HG03196 (cell line): ENCODE measurements around the gene EHBP1L1.

Experiments used
- ATAC-seq: cut with Tn5 transposase; IDR thresholded peaks from one replicate; pipeline ENCODE4 v1.9.1; 2021; ENCODE audit not compliant: unreplicated experiment

EHBP1L1 gene

DNA sequence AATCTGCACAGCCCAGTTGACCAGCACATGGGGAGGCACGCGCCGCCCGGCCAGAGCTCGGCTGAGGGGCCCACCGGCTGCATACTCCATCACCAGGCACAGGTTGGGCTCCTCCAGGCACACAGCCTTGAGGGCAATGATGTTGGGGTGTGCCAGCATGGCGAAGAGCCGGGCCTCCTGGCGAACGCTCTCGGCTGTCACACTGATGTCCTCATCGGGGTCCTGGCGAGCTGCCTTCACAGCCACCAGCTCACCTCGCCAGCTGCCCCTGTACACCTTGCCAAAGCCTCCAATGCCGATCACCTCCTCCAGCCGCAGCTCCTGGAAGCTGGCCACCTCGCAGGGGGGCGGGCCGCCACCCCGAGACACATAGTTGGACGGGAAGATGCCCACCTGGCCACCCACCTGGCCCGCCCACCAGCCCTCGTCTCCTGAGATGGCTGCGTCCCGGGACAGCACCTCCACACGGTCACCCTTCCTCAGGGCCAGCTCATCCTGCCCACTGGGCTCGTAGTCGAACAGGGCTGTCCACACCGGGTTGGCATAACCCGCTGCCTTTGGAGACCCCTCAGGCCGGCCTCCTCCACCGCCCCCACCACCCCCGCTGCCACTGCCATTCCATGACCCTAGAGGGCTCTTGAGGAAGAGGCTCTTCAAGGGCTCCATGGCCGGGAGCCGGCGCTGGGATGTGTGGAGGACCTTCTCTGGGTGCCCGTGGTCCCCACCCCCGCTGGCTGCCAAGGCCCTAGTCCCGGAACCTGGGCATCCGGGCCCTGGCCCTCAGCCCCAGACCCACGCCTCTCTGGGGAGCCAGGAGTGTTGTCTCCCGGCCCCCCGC, 37.5 kb downstream of the EHBP1L1 start:
- ATAC-seq = no peak

DNA sequence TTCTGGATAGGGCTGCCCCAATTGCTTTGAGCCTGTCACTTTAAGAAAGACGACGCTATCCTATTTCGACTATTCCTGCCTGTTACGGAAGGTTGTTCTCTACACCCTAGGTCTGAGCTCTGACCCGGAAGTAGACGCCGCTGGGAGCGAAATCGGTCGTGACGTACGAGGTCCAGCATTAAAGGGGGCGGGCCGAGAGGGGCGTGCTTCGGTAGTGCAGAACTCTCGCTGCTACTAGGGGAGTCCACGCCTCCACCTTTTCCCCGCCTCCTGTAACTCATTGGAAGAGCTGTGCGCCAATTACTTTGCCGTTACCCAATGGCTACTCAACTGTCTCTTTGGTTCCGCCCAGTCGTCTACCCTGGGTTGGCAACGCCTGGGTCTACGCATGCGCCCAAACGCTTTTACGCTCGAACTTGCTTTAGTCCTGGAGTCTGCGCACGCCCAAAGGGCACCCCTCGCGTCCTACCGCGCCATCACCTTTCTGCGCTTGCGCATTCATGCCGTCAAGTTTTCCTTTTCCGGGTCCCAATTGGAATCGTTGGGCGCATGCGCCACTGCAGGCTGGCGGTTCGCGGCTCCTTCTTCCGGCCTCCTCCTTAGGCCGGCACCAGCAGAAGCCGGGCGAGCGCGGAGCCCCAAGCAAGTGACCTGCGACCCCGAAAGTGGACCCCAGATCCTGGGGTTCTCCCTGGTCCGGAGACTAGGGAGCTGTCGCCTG, 39.5 kb downstream of the EHBP1L1 start, which contains the start of gene PCNX3:
TSS of gene PCNX3 (plus strand) at position 548 of the 721 bp plus-strand sequence. CDS start 536 bp downstream, outside the sequence.
- peak; percentile 75 for ATAC-seq

DNA sequence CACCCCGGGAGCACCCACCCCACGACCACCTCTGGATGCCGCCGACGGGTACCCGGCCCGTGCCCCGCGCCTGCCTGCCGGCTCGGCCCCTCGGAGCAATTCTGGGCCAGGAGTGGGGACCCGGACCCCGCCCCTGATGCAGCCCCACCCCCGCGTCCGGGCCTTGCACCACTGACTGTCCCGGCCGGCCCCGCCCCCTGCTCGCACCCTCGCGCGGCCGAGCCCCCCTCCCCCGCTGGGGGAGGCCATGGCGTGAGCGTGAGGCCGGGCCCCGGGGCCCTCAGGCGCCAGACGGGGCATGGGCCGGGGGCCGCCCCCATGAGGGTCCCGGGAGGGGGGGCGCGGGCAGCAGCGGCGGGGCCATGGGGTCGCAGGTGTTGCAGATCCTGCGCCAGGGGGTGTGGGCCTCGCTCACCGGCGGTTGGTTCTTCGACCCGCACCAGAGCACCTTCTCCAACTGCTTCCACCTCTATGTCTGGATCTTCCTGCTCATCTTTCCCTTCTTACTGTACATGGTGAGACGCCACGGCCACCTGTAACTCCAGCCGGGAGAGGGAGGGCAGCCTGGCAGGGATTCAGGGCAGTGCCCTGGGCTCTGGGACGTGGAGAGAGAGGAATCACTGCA, 40.2 kb downstream of the EHBP1L1 start:
- peak; percentile 3 for ATAC-seq

DNA sequence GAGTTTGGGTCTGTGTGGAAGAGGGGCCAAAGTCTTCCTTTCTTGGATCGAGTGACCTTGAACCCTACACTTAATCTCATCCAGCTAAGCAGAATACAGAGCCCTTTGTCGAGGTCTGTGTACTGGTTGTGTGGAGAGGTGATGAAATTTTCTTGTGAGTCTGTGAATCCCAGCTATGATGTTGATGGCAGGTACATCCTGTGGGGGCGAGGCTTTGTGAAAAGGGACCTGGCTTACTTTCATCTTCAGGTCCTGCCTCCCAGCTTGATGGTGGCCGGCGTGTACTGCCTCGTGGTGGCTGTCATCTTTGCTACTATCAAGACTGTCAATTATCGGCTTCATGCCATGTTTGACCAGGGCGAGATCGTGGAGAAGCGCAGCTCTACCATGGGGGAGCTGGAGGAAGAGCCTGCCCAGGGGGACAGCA, 40.7 kb downstream of the EHBP1L1 start:
- ATAC-seq = no peak

DNA sequence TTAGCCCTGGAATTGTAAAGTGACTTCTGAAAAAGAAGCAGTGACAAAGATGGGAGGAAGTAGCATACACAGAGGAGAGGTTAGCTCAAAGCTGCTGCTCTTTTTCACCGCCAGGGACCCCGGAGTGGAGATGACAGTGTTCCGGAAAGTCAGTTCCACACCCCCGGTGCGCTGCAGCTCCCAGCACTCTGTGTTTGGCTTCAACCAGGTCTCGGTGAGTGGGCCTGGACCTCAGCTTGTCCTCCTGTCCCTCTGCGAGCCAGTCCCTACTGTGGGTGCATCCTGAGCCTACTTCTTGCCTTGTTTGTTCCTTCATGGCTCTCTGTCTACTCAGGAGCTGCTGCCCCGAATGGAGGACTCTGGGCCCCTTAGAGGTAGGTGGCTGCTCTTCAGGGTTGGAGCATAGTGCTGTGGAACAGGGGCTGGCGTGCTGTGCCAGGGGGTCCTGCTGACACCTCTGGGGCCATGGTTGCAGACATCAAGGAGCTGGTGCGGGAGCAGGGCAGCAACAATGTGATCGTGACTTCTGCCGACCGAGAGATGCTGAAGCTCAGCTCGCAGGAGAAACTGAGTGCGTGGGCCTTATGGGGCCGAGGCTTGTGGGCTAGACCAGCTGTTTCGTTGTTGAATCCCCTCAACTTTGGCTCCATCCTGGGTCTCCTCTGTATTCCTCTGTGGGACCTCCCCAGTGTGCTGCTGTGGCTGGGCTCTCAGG, 41.4 kb downstream of the EHBP1L1 start:
- no peak for ATAC-seq

DNA sequence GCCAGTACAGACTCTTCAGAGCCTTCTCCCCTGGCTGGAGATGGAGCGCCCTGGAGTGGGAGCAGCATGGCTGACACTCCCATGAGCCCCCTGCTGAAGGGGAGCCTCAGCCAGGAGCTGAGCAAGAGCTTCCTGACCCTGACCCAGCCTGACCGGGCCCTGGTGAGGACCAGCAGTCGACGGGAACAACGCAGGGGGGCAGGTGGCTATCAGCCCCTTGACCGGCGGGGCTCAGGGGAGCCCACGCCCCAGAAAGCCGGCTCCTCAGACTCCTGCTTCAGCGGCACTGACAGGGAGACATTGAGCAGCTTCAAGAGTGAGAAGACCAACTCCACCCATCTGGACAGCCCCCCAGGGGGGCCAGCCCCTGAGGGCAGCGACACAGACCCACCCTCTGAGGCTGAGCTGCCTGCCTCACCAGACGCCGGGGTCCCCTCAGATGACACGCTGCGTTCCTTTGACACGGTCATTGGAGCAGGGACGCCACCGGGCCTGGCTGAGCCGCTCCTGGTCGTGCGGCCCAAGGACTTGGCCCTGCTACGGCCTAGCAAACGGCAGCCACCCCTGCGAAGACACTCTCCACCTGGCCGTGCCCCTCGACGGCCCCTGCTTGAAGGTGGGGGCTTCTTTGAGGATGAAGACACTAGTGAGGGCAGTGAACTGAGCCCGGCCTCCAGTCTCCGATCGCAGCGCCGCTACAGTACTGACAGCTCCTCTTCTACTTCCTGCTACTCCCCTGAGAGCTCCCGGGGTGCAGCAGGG, 42.3 kb downstream of the EHBP1L1 start:
- no peak for ATAC-seq

DNA sequence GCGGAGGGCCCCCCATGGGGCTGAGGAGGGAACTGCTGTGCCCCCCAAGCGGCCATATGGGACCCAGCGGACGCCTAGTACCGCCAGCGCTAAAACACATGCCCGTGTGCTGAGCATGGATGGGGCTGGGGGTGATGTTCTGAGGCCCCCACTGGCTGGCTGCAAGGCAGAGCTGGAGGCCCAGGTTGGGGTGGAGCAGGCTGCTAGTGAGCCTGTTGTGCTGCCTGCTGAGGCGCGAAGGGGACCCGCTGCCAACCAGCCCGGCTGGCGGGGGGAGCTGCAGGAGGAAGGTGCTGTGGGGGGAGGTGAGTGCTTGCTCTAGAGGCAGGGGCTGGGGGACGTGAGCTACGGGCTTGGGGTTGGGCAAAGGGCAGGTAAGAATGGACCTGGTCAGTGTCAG, 42.9 kb downstream of the EHBP1L1 start:
- ATAC-seq = no peak

DNA sequence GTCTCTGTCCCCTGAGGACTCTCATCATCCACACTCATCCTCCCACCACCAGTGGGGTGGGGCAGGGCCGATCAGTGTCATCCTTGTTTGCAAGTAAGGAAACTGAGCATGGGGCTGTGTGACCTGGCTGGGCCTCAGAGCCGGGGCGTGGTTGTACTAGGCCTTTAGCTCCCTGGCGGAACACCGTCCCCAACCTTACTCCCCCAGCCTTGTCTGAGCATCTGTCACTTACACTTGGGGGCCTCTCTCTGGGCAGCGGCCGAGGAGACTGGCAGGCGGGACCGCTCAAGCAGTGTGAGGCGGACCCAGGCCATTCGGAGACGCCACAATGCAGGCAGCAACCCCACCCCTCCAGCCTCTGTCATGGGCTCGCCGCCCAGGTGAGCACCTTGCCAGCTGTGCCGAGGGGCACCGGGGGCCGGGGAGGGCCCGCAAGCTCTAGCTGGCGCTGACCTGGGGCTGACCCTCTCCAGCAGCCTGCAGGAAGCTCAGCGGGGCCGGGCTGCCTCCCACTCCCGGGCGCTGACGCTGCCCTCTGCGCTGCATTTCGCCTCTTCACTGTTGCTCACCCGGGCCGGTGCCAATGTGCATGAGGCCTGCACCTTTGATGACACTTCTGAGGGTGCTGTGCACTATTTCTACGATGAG, 43.6 kb downstream of the EHBP1L1 start:
- ATAC-seq = no peak

DNA sequence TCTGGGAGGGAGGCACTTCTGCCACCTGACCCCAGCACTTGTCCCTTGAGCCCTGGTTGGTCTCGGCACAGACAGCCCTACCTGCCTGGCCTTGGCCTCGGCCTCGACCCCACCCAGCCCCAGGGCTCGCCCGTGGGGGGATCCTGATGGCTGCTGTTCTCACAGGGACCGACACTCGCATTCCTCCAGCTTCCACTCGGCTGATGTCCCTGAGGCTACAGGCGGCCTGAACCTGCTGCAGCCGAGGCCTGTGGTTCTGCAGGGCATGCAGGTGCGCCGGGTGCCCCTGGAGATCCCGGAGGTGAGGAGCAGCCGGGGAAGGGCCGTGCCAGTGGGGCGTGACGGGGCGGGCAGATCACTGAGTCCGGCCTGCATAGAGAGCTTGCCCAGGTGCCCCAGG, 44.8 kb downstream of the EHBP1L1 start:
- no peak for ATAC-seq

DNA sequence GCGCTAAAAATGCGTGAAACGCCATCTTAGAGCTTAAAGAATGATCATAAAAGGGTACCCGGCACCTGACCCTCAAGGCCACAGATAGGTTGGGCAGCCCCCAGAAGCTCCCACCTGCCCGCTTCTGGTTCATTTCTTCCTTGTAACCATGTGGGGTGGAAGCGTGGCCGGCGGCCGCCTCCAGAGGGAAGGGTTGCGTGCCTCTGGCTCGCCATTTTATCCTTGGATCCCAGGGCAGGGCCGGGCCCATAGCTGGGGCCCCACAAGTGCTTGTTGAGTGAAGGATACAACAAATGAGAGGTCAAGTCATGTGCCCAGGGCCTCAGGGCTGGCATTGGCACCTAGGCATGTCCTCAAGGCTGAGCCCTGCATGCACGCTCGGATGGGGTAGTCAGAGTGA, 45.6 kb downstream of the EHBP1L1 start:
- no peak for ATAC-seq

DNA sequence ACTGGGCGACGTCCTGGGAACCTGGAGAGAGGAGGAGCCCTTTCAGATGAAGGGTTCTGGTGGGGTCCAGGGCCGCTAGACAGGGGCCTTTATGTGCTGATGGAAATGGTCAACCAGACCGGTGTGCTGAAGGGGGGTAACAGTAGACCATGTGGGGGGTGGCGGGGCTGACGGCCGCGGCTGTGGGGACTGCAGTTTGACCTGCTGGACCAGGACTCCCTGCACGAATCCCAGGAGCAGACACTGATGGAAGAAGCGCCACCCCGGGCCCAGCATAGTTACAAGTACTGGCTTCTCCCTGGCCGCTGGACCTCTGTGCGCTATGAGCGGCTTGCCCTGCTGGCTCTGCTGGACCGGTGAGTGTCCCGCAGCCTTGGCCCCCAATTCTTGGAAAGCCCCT, 46.2 kb downstream of the EHBP1L1 start:
- no peak for ATAC-seq

DNA sequence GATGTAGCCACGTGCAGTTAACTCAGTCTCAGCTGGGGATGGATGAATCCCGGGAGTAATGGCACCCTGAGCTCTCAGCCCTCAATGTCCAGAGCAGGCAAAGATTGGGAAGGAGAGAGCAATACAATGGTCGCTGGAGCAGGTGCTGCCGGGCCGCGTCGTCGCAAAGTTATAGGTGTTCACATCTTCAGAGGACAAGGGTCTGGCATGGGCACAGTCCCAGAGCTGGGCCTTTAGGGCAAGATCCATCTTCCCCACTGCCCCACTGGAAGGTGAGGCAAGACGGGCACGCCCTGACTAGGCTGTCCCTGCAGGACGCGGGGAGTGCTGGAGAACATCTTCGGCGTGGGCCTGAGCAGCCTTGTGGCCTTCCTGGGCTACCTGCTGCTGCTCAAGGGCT, 47.3 kb downstream of the EHBP1L1 start:
- no peak for ATAC-seq

DNA sequence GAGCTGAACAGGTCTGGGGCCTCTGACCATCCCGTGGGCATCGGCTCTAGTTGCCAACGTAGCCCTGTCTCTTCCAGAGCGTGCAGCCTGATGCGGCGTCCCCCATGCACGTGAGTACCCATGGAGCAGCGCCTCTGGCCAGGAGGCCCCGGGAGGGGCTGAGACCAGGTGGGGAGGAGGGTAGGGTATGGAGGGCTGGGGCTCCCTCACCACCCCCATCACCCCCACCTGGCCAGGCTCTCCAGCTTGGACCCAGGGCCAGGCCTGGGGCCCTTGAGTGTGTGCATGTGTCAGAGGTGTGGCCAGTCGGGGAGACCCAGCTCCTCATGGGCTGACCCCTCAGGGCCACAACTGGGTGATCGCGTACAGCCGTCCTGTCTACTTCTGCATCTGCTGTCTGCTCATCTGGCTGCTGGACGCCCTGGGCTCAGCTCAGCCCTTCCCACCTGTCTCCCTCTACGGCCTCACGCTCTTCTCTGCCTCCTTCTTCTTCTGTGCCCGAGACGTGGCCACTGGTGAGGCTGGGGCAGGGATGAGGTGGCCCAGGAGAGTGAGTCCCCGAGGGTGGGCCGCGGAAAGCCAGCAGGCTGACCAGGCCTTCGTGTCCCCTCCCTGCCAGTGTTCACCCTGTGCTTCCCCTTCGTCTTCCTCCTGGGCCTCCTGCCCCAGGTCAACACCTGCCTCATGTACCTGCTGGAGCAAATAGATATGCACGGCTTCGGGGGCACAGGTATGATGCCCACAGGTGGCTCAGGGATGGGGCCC, 48.2 kb downstream of the EHBP1L1 start:
- ATAC-seq = no peak

DNA sequence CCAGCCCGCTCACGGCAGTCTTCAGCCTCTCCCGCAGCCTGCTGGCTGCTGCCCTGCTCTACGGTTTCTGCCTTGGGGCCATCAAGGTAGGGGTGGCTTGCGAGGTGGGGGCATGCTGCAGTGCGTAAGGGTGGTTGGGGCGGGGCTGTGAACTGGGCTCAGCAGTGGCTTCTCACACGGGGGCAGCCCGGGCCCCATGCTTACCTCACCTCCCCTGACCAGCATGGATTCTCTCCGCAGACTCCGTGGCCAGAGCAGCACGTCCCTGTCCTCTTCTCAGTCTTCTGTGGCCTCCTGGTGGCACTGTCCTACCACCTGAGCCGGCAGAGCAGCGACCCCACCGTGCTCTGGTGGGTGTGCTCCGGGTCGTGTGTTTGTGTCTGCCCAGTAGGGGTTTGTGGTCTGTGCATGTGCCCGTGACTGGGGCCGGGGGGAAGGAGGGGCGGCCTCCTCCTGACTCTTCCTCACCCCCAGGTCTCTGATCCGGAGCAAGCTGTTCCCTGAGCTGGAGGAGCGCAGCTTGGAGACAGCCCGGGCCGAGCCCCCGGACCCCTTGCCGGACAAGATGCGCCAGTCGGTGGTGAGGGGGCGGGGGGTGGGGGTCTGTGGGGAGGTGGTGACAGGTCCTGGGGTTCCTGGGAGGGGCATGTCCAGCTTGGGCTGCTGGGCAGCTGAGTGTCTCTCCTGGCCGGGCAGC, 49.2 kb downstream of the EHBP1L1 start:
- ATAC-seq = no peak

DNA sequence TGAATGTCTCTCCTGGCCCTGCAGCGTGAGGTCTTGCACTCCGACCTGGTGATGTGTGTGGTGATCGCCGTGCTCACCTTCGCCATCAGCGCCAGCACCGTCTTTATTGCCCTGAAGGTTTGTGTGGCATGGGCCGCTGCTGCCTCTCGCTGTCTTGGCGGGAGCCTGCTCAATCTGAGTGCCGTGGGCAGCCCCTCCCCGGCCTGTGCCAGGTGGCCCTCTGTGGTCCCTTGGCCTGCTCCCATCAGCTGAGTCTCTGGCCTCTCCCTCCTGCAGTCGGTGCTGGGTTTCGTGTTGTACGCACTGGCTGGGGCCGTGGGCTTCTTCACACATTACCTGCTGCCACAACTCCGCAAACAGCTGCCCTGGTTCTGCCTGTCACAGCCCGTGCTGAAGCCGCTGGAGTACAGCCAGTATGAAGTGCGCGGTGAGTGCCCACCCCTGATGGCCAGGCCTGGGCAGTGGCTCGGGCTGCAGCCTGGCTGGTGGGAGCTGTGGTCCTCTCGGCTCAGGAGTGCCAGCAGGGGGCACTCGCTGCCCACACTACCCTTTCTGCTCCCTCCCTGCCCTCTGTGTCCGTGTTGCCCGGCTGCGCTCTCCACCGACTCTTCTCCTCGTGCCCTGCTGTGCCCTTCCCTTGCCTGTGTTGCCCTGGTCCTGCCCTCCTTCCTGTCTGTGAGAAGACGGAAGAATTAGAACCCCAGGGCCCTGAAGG, 49.9 kb downstream of the EHBP1L1 start:
- no peak for ATAC-seq

DNA sequence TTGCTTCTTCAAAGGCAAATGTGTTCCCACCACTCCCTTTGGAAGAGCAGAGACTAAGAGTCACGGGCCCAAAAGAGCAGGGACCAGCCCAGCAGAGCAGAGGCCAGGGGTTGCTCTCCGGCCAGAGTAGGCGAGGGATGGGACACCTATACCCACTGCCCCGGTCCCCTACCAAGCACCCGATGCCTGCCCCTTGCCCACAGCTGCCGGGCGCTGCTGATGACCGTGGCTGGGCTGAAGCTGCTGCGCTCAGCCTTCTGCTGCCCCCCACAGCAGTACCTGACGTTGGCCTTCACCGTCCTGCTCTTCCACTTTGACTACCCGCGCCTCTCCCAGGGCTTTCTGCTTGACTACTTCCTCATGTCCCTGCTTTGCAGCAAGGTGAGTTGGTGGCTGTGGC, 51.3 kb downstream of the EHBP1L1 start:
- no peak for ATAC-seq

DNA sequence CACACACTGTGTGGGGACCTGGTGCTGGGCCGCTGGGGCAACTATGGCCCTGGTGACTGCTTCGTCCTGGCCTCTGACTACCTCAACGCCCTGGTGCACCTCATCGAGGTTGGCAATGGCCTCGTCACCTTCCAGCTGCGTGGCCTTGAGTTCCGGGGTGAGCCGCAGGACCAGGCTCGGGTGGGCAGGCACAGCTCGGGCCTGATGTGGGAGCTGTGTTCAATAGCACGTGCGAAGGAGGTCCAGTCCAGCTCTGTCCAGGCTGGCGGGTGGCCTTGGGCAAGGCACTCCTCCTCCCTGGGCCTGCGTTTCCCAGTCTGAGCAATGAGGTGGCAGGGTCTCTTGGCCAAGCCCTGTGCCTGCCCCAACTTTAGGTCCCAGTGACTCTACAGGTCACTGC, 53.7 kb downstream of the EHBP1L1 start:
- no peak for ATAC-seq

DNA sequence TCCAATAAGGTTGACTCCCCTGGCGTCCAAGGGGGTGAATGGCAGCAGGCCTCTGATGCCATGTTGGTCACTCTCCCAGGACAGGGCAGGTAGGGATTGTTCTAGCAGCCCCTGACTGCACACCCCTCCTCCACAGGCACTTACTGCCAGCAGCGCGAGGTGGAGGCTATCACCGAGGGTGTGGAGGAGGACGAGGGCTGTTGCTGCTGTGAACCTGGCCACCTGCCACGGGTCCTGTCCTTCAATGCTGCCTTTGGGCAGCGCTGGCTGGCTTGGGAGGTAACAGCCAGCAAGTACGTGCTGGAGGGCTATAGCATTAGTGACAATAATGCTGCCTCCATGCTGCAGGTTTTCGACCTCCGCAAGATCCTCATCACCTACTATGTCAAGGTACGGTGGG, 54.4 kb downstream of the EHBP1L1 start:
- no peak for ATAC-seq
